HEK293T (cell line): ENCODE results near the gene SURF4.

Source experiments
- CTCF ChIA-PET: fragments of 350-600 bp; formaldehyde crosslinking; extraction: SDS; loops from one replicate; lab custom pipeline; 2021; ENCODE audit warnings: antibody characterized with exemption, inconsistent platforms; lab: Yijun Ruan, JAX
- POLR2A ChIA-PET: fragments of 350-600 bp; formaldehyde crosslinking; extraction: SDS; loops from one replicate; lab custom pipeline; 2020; ENCODE audit warnings: antibody characterized with exemption, inconsistent platforms; lab: Yijun Ruan, JAX
- DNase-seq: peaks from one replicate; pipeline ENCODE4 v3.0.0; 2012; ENCODE audit warnings: mixed read lengths; ENCODE audit errors: extremely low spot score
- ARNT ChIP-seq: fragments of 450-650 bp; IDR thresholded peaks from 2 replicates; pipeline ENCODE4 v1.6.1; 2017; ENCODE audit warnings: mild to moderate bottlenecking
- BHLHE40 ChIP-seq: fragments of 450-650 bp; IDR thresholded peaks from 2 replicates; pipeline ENCODE4 v1.6.1; 2016; ENCODE audit warnings: mild to moderate bottlenecking, moderate library complexity, borderline replicate concordance
- CTBP1 ChIP-seq: fragments of 450-650 bp; IDR thresholded peaks from 2 replicates; pipeline ENCODE4 v1.6.1; 2016; ENCODE audit warnings: borderline replicate concordance
- ELF4 ChIP-seq: fragments of 450-650 bp; IDR thresholded peaks from 2 replicates; pipeline ENCODE4 v1.6.1; 2017; ENCODE audit warnings: antibody characterized with exemption
- FOXA1 ChIP-seq: fragments of 450-650 bp; IDR thresholded peaks from 2 replicates; pipeline ENCODE4 v1.6.1; 2016; ENCODE audit warnings: mild to moderate bottlenecking
- FOXK2 ChIP-seq: fragments of 450-650 bp; IDR thresholded peaks from 2 replicates; pipeline ENCODE4 v1.6.1; 2016; ENCODE audit warnings: mild to moderate bottlenecking
- FOXM1 ChIP-seq: fragments of 450-650 bp; IDR thresholded peaks from 2 replicates; pipeline ENCODE4 v1.6.1; 2017; ENCODE audit warnings: mild to moderate bottlenecking, borderline replicate concordance
- HDGF ChIP-seq: fragments of 450-650 bp; IDR thresholded peaks from 2 replicates; pipeline ENCODE4 v1.6.1; 2017; ENCODE audit warnings: antibody characterized with exemption, borderline replicate concordance
- L3MBTL2 ChIP-seq: fragments of 450-650 bp; conservative IDR thresholded peaks from 2 replicates; pipeline ENCODE4 v1.6.1; 2016; ENCODE audit warnings: mild to moderate bottlenecking
- LEF1 ChIP-seq: fragments of 450-650 bp; IDR thresholded peaks from 2 replicates; pipeline ENCODE4 v1.6.1; 2017; ENCODE audit warnings: mild to moderate bottlenecking, borderline replicate concordance
- NFRKB ChIP-seq: fragments of 450-650 bp; IDR thresholded peaks from 2 replicates; pipeline ENCODE4 v1.6.1; 2016; ENCODE audit warnings: mild to moderate bottlenecking, moderate library complexity
- PKNOX1 ChIP-seq: fragments of 450-650 bp; IDR thresholded peaks from 2 replicates; pipeline ENCODE4 v1.6.1; 2016
- SP1 ChIP-seq: fragments of 450-650 bp; IDR thresholded peaks from 2 replicates; pipeline ENCODE4 v1.6.1; 2017
- SUZ12 ChIP-seq: fragments of 450-650 bp; IDR thresholded peaks from 2 replicates; pipeline ENCODE4 v1.6.1; 2016; ENCODE audit warnings: mild to moderate bottlenecking
- TARDBP ChIP-seq: fragments of 450-650 bp; IDR thresholded peaks from 2 replicates; pipeline ENCODE4 v1.6.1; 2016
- ZNF384 ChIP-seq: fragments of 450-650 bp; IDR thresholded peaks from 2 replicates; pipeline ENCODE4 v1.6.1; 2016

Gene SURF4

DNA sequence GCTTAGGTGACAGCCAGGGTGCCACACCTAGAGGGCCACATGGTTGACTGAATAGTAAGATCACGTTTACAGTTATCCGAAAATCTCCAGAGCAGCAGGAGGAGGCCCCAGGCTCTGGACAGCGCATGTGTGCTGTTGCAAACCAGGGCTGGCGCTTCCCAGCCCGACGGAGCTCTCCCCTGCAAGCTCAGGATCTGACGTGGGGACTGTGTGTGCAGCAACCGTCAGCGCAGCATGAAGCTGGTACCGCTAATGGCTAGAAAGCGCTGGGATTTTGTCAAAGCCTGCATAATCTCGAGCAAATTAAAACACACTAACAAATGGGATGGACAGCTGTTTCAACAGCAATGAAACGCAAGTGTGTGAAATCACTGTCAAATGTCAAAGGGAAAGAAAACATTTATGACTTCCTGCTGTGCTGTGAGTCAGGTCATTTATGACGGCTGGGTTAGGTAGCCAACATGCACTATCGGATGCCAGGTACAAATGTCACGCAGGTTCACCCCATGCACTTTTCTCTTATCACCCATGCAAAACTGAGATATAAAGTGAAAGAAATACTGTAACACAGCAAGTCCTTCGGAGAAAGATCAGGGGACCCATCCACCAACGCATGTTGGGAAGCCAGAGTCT, 7.5 kb downstream of the SURF4 start:
- DNase-seq: no peak
- ChIA-PET CTCF (no interaction called here), POLR2A (interaction anchor here (0.6 to 1.2 kb wide), 2 partner anchors 9 to 20 kb away, joined by 3 to 5 read pairs; partner anchors contain the start of genes MED22 and RPL7A)
- TF ChIP-seq TARDBP (no peak), ARNT (no peak), L3MBTL2 (no peak), PKNOX1 (no peak), SUZ12 (no peak), ZNF384 (no peak), ELF4 (no peak), HDGF (no peak), SP1 (no peak), FOXM1 (no peak), BHLHE40 (no peak), CTBP1 (no peak), FOXA1 (no peak), FOXK2 (no peak), NFRKB (no peak), LEF1 (no peak)

- POLR2A ChIA-PET: interaction anchor here (1.2 kb wide), 1 partner anchor 20 kb away, joined by 5 read pairs; the partner anchor contains the start of genes MED22 and RPL7A
- no peak for TF ChIP-seq L3MBTL2
- no peak for TF ChIP-seq PKNOX1
- no peak for DNase-seq
- CTCF ChIA-PET: no interaction called here
Measured at GRCh38 chr9:133367778-133368177, 8.1 kb downstream of the SURF4 start.

DNA sequence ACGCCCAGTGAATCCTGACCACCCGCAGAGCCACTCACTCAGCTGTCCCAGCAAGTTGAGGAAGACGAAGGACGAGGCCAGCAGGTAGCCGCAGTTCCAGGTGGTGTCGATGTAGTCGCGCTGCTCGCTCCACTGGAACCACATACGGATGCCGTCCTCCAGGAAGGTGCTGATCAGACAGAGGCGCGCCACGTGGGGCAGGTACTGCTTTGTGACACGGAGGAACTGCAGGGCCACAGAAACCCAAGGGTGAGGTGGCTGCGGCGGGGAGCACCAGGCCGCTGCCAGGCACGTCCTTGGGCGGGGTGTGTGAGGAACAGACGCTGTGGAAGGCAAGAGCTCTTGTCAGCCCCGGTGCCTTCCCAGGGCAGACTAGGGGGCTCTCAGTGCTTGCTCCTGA, 8.6 kb downstream of the SURF4 start:
- ChIA-PET POLR2A (no interaction called here), CTCF (no interaction called here)
- TF ChIP-seq SUZ12 (no peak), TARDBP (no peak), NFRKB (no peak), ARNT (no peak), SP1 (no peak), BHLHE40 (no peak), PKNOX1 (no peak), FOXA1 (no peak), HDGF (no peak), LEF1 (no peak)
- no peak for DNase-seq

DNA sequence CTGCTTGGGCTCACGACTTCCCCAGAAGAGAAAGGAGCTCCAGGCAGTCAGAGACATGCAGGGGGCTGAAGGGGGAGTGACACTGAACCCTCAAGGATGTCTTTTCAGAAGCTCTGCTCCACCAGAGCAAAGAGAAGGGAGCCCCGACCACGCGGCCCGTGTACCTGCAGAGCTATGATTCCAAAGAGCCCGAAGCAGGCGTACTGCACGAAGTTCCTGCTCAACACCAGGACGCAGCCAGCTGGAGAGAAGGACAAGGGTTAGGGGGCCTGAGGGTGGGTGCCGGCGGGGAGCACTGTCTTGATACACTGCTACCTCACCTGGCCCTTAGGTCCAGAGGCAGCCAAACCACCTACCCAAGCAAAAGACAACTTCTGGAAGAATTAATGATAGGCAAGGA, 9.4 kb downstream of the SURF4 start:
- no peak for DNase-seq
- ChIA-PET CTCF (no interaction called here), POLR2A (interaction anchor here (0.7 to 2.3 kb wide), 2 partner anchors 12 to 19 kb away, joined by 3 to 7 read pairs; partner anchors contain the start of genes MED22 and RPL7A)
- TF ChIP-seq BHLHE40: no peak
- no peak for TF ChIP-seq FOXK2
- TF ChIP-seq L3MBTL2: no peak
- no peak for TF ChIP-seq TARDBP
- no peak for TF ChIP-seq FOXA1
- no peak for TF ChIP-seq CTBP1
- TF ChIP-seq HDGF: no peak
- no peak for TF ChIP-seq LEF1
- no peak for TF ChIP-seq ARNT
- no peak for TF ChIP-seq PKNOX1
- no peak for TF ChIP-seq ELF4
- no peak for TF ChIP-seq ZNF384

DNA sequence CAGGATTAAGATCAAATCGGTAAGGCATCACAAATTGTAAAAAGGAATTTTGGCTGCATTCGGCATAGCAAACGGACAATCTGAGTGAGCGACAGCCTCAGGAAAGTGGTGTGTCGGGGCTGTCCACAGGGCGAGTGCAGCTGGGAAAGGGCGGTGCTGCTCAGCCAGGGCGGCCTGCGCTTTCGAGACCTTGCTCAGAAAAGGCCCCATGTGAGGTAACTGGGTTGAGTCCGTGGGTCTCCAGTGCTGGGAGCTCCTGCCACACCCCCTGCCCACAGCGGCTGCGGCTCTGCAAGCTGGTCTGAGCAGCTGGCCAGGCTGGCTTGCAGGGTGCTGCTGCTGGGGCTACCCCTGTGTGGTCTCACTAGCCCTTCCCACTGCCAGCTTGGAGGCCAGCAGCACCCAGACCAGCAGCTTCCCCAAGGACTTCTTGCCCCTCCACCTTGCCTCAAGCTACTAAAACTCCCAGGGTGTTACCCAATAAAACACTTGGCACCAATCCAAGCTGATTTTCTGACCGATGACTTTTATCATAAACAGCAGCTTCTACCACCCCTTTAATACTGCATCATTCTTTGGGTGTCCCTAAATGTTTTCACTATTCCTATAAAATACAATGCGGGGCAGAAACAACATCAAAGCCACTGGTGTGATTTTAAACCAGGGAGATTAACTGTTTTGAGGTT, 13.4 kb downstream of the SURF4 start:
- POLR2A ChIA-PET: interaction anchor here (1.5 to 1.9 kb wide), 2 partner anchors 13 to 15 kb away, joined by 4 read pairs; partner anchors contain the start of genes MED22 and RPL7A
- TF ChIP-seq FOXA1 (no peak), NFRKB (no peak), FOXK2 (no peak), ELF4 (no peak), ARNT (no peak), SUZ12 (no peak), HDGF (no peak), BHLHE40 (no peak)
- DNase-seq: no peak
- CTCF ChIA-PET: no interaction called here
